ENCODE data around the gene SLC35B1.

Gene SLC35B1, protein sequence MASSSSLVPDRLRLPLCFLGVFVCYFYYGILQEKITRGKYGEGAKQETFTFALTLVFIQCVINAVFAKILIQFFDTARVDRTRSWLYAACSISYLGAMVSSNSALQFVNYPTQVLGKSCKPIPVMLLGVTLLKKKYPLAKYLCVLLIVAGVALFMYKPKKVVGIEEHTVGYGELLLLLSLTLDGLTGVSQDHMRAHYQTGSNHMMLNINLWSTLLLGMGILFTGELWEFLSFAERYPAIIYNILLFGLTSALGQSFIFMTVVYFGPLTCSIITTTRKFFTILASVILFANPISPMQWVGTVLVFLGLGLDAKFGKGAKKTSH

GRCh38 chr17:49707608-49708514 lies at the start of gene SLC35B1:
Gene SLC35B1, minus strand, starts transcription at chr17:49707964. Its CDS starts 131 bp downstream, at chr17:49707833.
- DNase-seq: peak; percentile 99

DNA sequence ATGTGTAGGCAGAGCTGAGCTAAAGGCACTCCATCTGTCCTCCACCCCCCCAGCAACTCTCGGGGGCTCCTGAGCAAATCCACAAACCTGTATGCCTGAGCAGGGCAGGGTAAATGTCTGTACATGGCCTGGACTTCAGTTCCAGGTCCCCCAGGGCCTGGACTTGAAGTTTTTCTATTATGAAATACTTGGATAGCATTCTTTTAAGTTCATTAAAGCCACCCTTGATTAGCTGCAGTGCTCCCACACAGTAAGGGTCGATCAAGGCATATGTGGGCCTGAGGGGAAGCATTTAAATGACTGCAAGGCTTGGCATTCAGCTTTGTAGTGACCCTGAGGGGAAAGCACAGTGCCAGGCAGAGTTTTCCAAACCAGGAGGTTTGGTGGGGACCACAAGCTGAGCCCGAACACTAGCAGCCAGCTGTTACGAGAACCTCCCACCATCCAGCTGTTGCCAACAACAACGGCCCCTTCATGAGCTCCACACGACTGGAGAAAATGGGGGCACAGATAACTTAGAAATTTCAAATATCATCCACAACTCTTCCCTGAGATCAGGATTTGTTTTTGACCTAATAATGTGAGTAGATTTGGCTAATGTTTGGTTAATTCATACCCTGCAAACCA lies 49.5 kb upstream of the SLC35B1 start:
- no peak for DNase-seq

GRCh38 chr17:49756323-49757150 lies 48.8 kb upstream of the SLC35B1 start:
- no peak for DNase-seq

- DNase-seq: no peak
Measured at GRCh38 chr17:49755663-49756283, 48.0 kb upstream of the SLC35B1 start.

DNA sequence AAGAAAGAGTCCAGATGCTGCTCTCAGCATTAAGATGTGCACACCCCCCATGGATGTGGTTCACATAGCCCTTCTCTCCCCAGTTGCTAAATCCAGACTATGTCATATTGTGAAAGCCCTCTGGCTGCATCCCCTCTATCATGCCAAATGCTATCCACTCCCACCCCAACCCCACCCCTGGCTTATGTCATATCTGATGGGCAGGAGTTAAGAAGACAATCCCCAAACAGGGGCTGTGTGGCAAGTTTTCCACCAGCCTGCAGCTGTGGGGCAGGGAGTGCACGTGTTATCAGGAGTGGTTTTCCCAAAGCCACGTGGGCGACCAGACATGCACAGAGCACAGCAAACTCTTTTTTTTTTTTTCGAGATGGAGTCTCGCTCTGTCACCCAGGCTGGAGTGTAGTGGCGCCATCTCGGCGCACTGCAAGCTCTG lies 46.2 kb upstream of the SLC35B1 start:
- no peak for DNase-seq

DNA sequence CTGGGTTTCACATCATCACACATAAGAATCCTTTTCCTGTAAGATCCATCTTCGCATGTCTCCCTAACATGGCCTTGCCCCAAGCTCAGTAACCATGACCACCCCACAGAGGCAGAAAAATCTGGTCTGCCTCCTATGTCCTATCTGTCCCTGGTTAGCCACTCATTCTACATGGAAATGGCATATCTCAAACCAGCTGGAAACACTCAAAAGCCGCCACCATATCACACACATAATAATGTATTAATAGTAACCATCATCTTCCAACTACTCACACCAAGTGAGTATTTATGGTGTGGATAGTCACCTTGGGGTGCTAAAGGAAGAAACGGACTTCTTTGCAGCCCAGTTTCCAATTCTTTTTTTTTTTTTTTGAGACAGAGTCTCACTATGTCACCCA lies 44.7 kb upstream of the SLC35B1 start:
- DNase-seq: no peak

DNA sequence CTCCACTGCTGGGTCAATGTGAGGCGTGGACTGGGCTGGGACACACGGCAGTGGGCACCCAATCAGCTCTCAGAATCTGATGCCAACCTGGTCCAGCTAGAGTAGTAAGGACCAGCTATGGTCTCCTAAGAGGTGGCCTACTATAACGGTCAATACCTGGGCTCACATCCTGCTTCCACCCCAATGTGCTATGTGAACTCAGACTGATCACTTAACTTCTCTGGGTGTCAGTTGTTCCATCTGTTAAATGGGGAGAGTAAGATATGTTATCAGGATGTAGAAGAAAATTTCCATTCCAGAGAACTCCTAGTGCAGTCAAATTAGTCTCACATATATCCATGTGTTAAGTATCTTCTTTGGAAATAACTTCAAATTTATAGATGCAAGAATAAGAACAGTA lies 42.0 kb upstream of the SLC35B1 start:
- no peak for DNase-seq

- DNase-seq: peak; percentile 90
Measured at GRCh38 chr17:49748791-49749190, 41.0 kb upstream of the SLC35B1 start.

- peak; percentile 38 for DNase-seq
Measured at GRCh38 chr17:49748223-49748622, 40.5 kb upstream of the SLC35B1 start.

- DNase-seq: no peak
Measured at GRCh38 chr17:49747632-49748031, 39.9 kb upstream of the SLC35B1 start.

GRCh38 chr17:49746791-49747490 lies 39.2 kb upstream of the SLC35B1 start:
- peak; percentile 64 for DNase-seq

DNA sequence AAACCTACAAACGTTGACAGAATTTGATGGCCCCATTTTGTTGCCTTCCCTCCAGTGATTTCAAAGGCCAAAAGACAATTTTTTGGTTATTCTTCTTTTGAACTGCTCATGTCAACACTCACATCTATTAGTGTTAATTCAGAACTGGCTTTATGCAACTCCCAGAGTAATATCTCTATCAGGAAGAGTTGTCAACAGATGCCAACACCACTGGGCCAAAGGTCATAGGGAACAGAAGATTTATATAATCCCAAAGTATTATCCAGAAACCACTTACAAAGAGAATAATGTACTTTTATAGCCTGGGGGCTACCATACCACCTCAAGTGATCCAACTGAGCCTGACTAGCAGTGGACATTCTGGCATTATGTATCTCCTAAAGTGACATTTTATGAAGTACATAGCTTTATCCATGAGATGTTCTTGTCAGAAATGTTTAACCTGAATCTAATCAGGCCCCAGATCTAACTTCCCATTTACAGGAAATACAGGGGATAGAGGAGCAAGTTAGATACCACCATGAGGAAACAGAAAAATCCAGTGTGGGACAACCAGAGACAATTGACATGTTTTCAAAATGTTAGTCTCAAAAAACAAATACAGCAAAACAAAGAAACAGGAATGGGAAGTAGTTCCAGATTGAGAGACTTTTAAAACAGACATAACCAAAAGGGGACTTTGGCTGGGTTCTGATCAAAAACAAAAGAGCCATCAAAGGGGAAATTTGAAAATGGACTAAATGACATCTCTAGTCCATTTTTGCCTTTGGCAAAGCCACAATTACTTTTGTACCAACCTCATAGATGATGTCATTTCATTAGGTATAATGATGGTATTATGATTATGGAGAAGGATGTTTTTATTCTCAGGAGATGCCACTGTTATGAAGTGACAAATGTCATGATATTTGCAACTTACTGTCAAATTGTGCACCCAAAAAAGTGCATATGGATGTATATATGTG lies 37.7 kb upstream of the SLC35B1 start:
- no peak for DNase-seq

DNA sequence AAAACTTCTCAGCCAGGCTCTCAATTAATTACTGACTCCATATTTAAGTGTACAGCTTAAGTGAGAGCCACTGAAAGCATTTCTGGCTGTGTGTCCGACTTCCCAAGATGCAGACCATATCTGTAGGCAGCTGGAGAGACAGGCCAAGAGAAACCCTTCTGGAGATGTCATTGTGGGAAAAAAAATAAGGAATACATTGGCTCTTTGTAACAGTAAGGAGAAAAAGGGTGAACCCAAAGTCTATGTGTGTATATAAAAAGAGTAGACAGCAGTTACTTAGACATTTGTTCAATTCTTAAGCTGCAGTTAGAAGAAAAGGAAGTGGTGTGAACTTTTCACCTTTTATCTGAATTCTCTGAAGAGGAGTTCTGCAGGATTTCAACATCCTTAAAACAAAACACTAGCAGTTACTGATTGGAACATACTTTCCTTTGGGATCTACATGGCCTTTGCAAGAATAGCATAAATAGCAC lies 34.4 kb upstream of the SLC35B1 start:
- DNase-seq: peak; percentile 42

DNA sequence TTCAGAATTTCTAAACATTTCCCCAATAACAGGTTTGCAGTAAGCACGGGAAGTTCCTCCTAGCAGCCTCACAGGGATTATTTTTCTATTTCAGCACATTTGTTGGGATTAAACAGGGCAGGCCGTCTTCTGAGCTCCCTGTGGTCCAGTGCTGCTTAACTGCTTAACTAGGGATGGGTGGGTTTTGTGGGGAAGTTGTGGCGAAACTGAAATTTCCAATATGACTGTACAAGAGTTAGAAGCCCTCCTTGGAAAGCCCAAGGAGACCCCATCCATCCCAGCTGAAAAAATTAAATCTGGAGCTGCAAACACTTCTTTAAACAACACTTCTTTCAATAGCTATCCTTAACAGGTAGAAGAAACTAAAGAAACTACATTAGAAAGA lies 33.9 kb upstream of the SLC35B1 start:
- DNase-seq: no peak

- DNase-seq: peak; percentile 60
Measured at GRCh38 chr17:49741009-49741691, 33.4 kb upstream of the SLC35B1 start.

DNA sequence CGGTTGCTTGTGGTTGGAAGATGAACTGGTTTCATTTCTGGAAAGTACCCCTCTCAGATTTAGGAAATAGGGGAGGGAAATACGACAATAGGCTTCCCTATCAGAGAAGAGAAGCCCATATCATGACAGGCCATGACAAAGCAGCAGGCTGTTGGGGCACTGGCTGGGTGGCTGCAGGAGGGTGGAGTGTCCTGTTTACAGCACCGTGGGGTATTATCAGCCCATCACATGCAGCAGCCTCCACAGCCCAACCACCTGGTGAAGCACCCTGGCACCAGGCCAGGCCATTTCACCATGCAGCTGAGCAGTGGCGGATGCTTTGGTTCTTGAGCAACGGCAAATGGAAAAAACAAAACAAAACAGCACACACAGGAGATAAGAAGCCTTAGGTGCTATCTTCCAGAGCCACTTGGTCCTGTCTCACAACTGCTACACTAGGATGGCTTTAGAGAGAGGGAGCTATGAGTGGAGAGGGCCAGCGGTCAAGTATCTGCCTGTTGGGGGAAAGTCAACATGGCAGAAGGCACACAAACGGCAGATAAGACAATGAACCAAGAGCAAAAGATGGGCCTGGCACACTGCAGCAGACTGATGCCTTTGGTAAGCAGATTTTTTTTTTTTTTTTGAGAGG lies 32.0 kb upstream of the SLC35B1 start:
- DNase-seq: peak; percentile 99

DNA sequence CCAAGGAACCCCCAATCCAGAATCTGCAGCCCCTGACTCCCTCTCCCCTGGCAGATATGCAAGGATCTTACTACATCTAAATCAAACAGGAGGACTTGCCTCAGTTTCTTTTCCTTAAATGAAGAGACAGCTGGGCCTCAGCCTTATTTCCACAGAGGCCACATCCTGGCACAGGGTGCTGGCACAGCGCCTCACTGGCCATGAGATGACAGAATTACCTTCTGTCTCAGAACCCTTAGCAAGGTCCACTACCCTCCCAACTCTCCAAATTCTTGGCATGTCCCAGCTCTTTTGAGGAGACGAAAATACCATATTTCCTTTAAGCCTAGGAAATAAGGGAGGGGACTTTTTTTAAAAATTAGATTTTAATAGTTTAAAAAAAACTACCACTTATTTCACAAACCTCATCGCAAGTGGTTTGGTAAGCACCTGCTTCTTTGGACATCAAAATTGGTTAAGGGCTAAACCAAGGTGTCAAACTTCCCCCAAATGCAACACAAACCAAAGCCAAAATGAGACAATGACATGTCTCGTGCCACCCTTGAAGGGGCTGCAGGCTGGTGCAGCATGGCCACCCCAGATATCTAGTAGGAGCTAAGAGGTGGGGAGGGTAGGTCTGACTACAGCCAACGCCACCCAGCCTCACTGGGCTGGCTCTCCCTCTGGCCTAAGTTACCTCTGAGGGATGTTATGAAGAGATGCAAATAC lies 30.8 kb upstream of the SLC35B1 start:
- DNase-seq: peak; percentile 40
